ENCODE results near the gene SBF2.
"Not testable (repeated sequence)": the region's sequence is repeated elsewhere in the genome, so short reads cannot be mapped to it uniquely, and the experiment has no call there.

SBF2 gene

DNA sequence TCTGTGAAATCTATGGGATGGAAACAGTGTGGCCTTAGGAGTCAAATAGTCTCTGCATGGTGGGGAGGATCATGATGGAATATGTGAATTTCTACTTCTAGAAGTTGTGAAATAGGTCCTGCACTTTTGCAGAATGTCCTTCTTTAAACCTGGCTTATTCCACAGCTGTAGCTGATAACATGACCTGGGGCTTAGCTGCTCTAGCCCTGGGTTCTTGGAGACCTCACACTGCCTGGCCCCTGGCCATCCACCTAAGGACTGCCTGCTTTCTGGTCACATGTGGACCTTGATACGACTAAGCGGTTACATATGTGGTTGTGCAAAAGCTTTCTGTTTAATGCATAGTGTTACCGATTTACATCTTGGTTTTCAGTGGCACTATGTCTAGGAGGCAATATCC lies 541.9 kb downstream of the SBF2 start:
- no peak for DNase-seq (ENCODE audit: low read depth in 2 of 2)

DNA sequence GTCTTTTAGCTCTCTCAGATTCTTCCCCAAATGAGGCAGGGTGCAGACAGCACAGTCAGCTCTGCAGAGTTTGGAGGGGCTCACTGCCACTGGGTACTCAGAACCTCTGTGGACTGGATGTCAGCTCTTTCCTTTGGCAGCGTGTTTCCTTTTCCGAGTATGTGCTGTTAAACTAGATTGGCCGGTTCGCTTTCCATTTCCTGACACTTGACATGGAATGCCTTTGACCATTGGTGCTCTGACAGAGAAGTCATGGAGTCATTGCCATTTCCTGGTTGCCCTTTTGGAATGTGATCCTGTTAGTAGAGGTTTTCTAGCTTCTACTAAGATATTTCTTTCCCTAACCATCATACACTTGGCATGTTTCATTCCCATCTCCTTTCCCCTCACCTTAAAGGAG lies 543.5 kb downstream of the SBF2 start:
- DNase-seq (ENCODE audit: low read depth in 2 of 2): no peak

DNA sequence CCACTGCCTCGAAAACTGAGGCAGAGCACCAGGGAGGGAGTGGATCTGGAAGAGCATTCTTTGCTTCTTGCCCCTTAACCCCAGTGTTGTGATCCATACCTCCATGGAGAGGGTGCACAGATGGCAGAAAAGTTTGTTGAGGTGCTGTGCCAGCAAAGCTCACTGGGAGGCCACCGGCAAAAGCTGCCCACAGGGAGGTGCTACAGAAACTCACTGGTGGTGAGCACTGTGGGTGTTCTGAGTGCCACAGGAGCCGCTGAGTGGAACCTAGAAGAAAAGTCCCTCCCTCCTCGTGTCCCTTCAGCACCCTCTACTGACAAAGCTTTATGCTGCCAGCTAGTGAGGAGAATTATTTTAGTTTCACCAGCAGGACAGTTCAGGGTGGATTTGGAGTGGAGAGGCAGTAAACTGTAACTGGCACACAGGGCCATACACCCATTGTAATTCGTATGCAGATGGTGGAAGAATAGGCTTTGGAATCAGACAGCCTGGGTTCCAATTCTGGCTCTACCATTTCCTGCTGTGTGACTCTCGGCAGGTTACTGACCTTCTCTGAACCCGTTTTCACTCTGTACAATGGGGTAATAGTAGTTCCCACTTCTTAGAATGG lies 545.6 kb downstream of the SBF2 start:
- DNase-seq (ENCODE audit: low read depth in 2 of 2): peak; percentile 25 to 46

GRCh38 chr11:9747828-9748227 lies 546.2 kb downstream of the SBF2 start:
- no peak for DNase-seq (ENCODE audit: low read depth in 2 of 2)

GRCh38 chr11:9747229-9747628 lies 546.8 kb downstream of the SBF2 start:
- DNase-seq (ENCODE audit: low read depth in 2 of 2): no peak

DNA sequence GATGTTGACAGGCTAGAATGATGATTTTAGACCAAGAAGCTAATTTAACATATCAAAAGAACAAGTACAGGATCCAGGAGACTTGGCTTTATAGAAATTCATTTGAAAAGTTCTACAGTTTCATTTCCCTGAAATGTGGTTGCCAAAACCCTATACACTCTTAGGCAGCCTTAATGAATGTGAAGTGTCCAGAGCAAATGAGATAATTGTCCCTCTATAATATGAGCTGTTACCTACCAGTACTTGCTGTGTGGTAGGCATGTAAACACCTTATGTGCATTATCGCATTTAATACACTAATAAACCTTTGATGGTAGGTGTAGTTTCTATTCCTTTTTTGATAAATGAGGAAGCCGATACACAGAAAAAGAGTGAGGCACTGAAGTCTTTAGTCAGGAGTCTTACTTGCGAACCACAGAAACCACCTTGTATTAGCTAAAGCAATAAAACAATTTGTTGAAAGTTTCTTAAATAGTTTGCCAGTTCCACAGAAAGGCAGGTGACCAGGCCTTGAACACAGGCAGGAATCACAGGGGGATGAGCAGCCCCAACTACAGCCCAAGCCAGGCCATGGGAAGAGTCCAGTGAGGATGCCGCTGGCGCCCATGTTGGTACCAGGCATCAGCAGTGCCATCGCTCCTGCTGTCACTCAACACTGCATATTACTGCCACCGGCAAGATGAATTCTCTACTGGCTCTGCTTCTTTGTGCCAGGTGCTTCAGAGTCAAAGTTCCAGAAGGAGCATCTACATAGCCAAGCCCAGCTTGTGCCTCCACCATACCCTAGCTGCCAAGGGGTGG lies 548.4 kb downstream of the SBF2 start:
- no peak for DNase-seq (ENCODE audit: low read depth in 2 of 2)

DNA sequence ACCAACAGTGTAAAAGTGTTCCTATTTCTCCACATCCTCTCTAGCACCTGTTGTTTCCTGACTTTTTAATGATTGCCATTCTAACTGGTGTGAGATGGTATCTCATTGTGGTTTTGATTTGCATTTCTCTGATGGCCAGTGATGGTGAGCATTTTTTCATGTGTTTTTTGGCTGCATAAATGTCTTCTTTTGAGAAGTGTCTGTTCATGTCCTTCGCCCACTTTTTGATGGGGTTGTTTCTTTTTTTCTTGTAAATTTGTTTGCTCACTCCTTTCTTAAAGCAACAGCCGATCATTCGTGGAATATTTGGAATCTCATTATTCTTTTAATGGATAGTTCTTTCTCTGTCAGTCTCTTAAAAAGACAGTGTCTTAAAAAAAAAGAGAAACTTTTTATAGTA lies 550.5 kb downstream of the SBF2 start:
- not testable (repeated sequence) for DNase-seq (ENCODE audit: low read depth in 2 of 2)

- DNase-seq (ENCODE audit: low read depth in 2 of 2): no peak
Measured at GRCh38 chr11:9741260-9741659, 552.8 kb downstream of the SBF2 start.

GRCh38 chr11:9740202-9740883 lies 553.7 kb downstream of the SBF2 start:
- DNase-seq (ENCODE audit: low read depth in 2 of 2): no peak

DNA sequence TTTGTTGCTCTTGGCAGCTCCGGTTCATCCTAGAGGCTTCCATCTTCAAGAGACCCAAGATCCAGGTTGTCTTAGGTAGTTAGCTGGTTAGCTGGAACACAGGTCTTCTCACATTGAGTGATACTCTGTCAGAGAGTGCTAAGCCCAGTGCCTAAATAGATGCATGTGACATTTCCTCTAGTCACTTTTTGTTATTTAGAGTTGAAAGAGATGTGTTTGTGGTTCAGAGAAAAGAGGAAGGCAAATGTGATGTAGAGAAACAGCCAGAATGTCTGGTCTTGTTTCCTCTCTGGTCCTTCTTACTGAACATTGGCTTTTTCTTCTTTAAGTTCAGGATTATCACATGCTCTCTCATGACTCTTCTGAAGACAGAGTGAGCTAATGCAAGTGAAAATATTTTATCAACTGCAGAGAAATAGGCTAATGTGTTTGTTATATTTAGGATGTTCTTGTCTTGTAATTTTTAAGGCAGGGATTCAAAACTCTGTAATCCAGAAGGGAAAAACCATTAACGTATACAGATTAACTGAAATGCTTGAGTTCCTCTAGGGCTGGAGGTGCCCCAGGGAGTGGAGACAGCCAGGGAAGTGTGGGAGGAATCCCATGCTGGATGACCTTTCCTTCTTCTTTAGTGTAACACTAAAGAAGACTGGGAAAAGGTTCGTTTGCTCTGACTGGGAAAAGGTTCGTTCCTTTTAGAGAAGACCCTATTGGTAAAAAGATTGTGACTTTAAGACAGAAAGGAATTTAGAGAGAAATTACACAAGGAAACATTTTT lies 554.7 kb downstream of the SBF2 start:
- DNase-seq (ENCODE audit: low read depth in 2 of 2): no peak

DNA sequence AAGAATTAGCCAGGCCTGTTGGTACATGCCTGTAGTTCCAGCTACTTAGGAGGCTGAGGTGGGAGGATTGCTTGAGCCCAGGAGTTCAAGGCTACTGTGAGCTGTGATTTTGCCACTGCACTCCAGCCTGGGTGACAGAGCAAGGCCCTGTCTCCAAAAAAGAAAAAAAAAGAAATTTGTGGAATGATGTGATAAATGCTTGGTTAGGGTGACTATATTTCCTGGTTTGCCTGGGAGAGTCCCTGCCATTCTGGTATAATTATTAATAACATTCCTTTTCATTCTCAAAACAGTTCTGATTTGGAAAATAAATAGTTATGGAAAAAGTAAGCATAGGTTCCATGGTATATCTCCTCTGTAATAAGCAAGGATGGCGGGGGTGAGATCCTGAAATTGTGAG lies 555.3 kb downstream of the SBF2 start:
- DNase-seq (ENCODE audit: low read depth in 2 of 2): no peak

DNA sequence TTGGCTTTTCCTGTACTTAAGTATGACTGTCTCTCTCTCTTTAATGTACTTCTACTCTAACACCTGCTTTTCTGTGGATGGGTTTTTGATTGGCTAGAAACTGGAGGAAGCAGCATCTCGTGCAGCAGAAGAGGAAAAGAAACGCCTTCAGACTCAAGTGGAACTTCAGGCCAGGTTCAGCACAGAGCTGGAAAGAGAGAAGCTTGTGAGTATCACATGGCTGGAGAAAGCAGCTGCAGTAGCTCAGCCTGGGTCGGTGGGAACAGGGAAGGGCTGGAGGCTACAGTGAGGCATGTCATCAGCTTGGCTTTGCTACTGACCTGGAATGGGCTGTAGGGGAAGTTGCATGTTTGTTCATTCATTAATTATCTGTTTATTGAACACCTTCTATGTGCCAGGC lies 555.9 kb downstream of the SBF2 start:
- no peak for DNase-seq (ENCODE audit: low read depth in 2 of 2)

- DNase-seq (ENCODE audit: low read depth in 2 of 2): no peak
Measured at GRCh38 chr11:9736365-9736764, 557.7 kb downstream of the SBF2 start.

DNA sequence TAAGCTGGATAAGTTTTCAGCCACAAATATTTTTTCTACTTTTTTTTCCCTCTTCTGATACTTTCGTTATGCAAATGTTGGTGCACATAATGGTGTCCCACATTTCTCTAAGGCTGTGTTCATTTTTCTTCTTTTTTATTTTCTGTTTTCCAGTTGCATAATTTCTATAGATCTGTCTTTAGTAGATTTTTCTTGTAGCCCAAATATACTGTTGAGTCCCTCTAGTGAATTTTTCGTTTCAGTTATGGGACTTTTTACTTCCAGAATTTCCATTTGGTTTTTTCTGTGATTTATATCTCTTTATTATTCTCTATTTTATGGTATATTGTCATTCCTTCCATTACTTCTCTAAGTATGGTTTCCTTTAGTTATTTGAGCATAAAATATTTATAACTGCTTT lies 558.1 kb downstream of the SBF2 start:
- DNase-seq (ENCODE audit: low read depth in 2 of 2): no peak

DNA sequence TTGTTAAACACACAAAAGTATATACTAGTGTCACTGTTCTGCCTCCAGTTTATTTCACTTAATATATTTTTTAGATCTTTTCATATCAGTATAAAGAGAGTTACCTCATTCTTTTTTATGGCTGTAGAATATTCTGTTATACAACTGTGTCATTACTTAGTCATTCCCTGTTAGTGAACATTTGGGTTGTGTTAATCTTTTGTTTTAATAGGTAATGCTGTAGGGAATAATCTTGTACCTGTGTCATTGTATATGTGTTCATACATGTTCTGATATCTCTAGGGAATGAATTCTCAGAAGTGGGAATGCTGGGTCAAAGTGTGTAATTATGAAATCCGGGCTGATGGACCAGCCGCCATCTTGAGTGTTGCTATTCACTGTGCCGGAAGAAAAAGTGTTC lies 558.8 kb downstream of the SBF2 start:
- DNase-seq (ENCODE audit: low read depth in 2 of 2): no peak

DNA sequence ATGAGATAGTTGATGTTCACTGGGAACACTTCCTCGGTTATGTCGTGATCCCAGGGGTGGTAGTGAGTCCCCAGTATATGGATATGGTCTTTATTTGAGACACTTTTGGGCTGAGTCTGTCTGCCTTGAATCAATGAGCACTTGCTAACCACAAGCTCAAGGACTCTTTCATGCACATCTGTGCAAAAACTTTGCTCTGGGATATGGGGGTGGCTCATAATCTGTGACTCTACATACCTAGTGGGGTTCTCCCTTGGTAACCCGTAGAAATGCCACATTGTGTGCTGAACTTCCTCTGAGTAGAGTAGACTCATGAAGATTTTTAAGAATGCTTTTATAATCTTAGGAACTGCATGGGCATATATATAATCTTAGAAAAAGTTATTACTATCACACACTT lies 560.8 kb downstream of the SBF2 start:
- no peak for DNase-seq (ENCODE audit: low read depth in 2 of 2)

- no peak for DNase-seq (ENCODE audit: low read depth in 2 of 2)
Measured at GRCh38 chr11:9732453-9732852, 561.6 kb downstream of the SBF2 start.

DNA sequence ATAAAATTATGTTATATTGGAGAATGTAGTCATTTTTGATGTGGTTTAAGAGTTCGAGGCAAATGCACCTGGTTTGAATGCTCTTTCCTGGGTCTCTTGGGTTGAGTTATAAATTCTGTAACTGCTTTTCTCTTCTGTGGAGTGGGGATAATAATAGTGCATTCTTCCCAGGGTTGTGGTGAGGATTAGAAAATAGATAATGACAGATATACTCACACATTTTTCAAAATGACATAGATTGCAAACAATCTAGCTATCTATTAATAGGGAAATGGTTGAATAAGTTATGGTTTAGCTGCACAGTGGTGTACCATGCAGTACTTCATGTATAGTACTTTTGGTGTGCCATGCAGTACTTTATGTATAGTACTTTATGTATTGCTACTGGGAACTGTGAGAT lies 562.8 kb downstream of the SBF2 start:
- no peak for DNase-seq (ENCODE audit: low read depth in 2 of 2)

Measured in stimulated activated CD4-positive, alpha-beta T cell treated with anti-CD3 and anti-CD28 coated beads, Interleukin-12 subunit alpha, Interleukin-12 subunit beta, amount 100 ng/mL, for 24 hours (primary cell).